OCI-LY1 (cell line): ENCODE results near the gene AFP.

Source experiments
- EZH2 ChIP-seq: fragments of 200-600 bp; sonication (generic), shearing (Covaris generic); IDR thresholded peaks from 2 replicates; pipeline ENCODE4 v1.8.0; 2017; ENCODE audit warnings: borderline replicate concordance, mixed run types, mild to moderate bottlenecking, antibody characterized with exemption, low read length, moderate library complexity, mixed read lengths
- TF ChIP-seq, protein P1 (sequence below): fragments of 200-600 bp; sonication (generic), shearing (Covaris generic); IDR thresholded peaks from 2 replicates; pipeline ENCODE4 v1.5.1; 2017; ENCODE audit warnings: mild to moderate bottlenecking, antibody characterized with exemption, low read length, moderate library complexity, mixed read lengths

DNA sequence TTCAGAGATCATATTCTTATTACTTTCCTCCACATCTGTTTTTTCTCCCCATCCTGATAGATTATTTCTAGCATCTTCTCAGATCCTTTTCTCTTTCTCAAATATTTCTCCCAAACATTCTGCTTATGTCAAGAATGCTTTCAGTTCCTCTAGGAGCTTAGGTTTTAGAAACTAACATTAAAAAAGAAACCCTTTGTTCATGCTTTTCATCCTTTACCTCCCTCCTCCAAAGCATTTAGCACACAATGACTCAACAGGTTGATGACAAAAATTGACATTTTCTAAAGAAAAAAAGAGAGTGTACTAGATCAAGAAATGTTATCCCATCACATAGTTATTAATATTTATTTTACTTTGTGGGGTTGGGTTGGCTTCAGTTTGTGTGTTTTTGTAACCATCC is 48.5 kb upstream of the AFP start:
- TF ChIP-seq, protein P1, sequence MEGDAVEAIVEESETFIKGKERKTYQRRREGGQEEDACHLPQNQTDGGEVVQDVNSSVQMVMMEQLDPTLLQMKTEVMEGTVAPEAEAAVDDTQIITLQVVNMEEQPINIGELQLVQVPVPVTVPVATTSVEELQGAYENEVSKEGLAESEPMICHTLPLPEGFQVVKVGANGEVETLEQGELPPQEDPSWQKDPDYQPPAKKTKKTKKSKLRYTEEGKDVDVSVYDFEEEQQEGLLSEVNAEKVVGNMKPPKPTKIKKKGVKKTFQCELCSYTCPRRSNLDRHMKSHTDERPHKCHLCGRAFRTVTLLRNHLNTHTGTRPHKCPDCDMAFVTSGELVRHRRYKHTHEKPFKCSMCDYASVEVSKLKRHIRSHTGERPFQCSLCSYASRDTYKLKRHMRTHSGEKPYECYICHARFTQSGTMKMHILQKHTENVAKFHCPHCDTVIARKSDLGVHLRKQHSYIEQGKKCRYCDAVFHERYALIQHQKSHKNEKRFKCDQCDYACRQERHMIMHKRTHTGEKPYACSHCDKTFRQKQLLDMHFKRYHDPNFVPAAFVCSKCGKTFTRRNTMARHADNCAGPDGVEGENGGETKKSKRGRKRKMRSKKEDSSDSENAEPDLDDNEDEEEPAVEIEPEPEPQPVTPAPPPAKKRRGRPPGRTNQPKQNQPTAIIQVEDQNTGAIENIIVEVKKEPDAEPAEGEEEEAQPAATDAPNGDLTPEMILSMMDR: no peak
- no peak for TF ChIP-seq EZH2
